HepG2 (cell line): ENCODE results near the gene OPRL1. TPM values are rescaled to one million over a fixed set of nuclear protein-coding genes. Genes with fewer than 3 reads are reported as not detected.

Experiments
- CBFB ChIP-seq: sonication (generic); formaldehyde crosslinking; IDR thresholded peaks from 2 replicates; pipeline ENCODE4 v1.4.0; 2020; ENCODE audit warnings: missing genetic modification reagents
- CHCHD3 ChIP-seq: sonication (generic); formaldehyde crosslinking; IDR thresholded peaks from 2 replicates; pipeline ENCODE4 v1.8.0; 2022; ENCODE audit warnings: mild to moderate bottlenecking, missing genetic modification reagents, moderate library complexity
- MED1 ChIP-seq: sonication (generic); formaldehyde crosslinking; IDR thresholded peaks from 2 replicates; pipeline ENCODE4 v1.4.0; 2020; ENCODE audit warnings: missing genetic modification reagents
- MED8 ChIP-seq: sonication (generic); formaldehyde crosslinking; IDR thresholded peaks from 2 replicates; pipeline ENCODE4 v1.8.1; 2023; ENCODE audit warnings: mild to moderate bottlenecking, missing genetic modification reagents; ENCODE audit not compliant: insufficient replicate concordance
- MTA3 ChIP-seq: sonication (generic); formaldehyde crosslinking; IDR thresholded peaks from 2 replicates; pipeline ENCODE4 v1.4.0; 2020; ENCODE audit warnings: missing genetic modification reagents
- RFXAP ChIP-seq: sonication (generic); formaldehyde crosslinking; IDR thresholded peaks from 2 replicates; pipeline ENCODE4 v1.4.0; 2020; ENCODE audit warnings: missing genetic modification reagents, borderline replicate concordance
- SALL2 ChIP-seq: sonication (generic); formaldehyde crosslinking; IDR thresholded peaks from 2 replicates; pipeline ENCODE4 v1.8.1; 2023; ENCODE audit warnings: mild to moderate bottlenecking, missing genetic modification reagents, inconsistent platforms
- SP140L ChIP-seq: sonication (generic); formaldehyde crosslinking; IDR thresholded peaks from 2 replicates; pipeline ENCODE4 v1.4.0; 2020; ENCODE audit warnings: missing genetic modification reagents, borderline replicate concordance
- ZNF460 ChIP-seq: sonication (generic); formaldehyde crosslinking; IDR thresholded peaks from 2 replicates; pipeline ENCODE4 v1.5.1; 2020; ENCODE audit warnings: missing genetic modification reagents, mild to moderate bottlenecking, borderline replicate concordance
- ZNF644 ChIP-seq: IDR thresholded peaks from 2 replicates; pipeline ENCODE4 v1.6.1; 2016; ENCODE audit warnings: low read depth
- ZNF792 ChIP-seq: IDR thresholded peaks from 2 replicates; pipeline ENCODE4 v1.6.1; 2016
- polyA plus RNA-seq, 8 experiments: library from polyadenylated mRNA; depleted of rRNA in 3 of 8; stranded (reverse) in 7 of 8; unstranded in 1 of 8; fragments of >200 nt; fragmentation: Illumina TruSeq in 4 of 8; extraction: Trizol in 4 of 8; gene quantifications; 2 replicates each; pipeline versions ENCODE4 v1.2.1 to v1.2.3, GENCODE V29; 2011 to 2016; ENCODE audit warnings: low read depth in 4 of 8, missing spikeins in 1 of 8, mixed read lengths in 1 of 8; ENCODE audit not compliant: insufficient read depth in 1 of 8
- total RNA-seq, 5 experiments: library from RNA; depleted of rRNA; stranded (reverse); fragments of >200 nt; fragmentation: Illumina TruSeq; extraction: Trizol; gene quantifications; 2 replicates each; pipeline ENCODE4 v1.2.3, GENCODE V29; 2016; ENCODE audit warnings: low read depth in 1 of 5
- TF ChIP-seq, protein P1 (sequence below): sonication (generic); formaldehyde crosslinking; IDR thresholded peaks from 2 replicates; pipeline ENCODE4 v1.4.0; 2020; ENCODE audit warnings: mild to moderate bottlenecking, missing genetic modification reagents, borderline replicate concordance
- TF ChIP-seq, protein P2 (sequence below): IDR thresholded peaks from 2 replicates; pipeline ENCODE4 v1.4.0; 2020; ENCODE audit warnings: mild to moderate bottlenecking, missing genetic modification reagents
- TF ChIP-seq, protein P3 (sequence below): IDR thresholded peaks from 2 replicates; pipeline ENCODE4 v1.6.1; 2018; ENCODE audit warnings: missing genetic modification reagents

Gene OPRL1
- total and polyA plus RNA-seq, 2 of the 13 experiments (the other 11 are each of a cell fraction or from before 2014, with no cell fraction given), result 0.35 to 0.71 TPM

DNA sequence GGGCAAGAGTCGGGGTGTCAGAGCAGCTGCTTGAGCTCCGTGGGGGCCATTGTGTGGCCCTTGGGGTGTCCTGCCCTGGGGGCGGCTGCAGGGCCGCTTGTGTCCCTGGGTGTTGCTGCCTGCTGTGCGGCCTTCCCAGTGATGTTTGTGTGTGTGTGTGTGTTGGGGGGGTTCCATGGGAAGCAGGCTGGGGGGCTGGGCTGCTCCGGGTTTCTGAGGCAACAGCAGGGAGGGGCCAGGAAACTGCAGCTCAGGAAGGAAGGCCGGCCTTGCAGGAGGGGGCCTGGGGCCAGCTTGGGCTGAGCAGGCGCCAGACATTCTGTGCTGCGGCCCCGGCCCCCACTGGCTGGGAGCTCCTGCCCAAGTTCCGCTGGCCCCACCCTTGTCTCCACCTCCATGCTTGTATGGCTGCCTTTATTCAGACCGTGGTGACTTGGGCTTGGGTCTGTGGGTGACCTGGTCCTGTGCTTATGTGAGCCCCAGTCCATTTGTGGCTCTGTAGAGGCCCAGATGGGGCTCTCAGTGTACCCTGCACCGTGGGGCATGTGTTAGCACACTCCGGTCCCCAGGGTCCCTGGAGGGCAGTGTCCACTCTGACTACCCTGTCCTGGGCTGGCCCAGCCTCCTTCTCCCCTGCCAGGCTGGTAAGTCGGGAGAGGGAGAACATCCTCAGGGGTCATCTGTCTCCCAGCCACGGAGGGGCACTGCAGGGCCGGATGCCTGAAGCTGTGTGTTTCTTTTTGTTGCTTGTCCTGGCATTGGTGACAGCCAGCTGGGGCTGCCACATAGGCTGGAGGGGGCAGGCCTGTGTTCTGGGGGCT, 25.8 kb upstream of the OPRL1 start (continued):
- TF ChIP-seq, protein P1, sequence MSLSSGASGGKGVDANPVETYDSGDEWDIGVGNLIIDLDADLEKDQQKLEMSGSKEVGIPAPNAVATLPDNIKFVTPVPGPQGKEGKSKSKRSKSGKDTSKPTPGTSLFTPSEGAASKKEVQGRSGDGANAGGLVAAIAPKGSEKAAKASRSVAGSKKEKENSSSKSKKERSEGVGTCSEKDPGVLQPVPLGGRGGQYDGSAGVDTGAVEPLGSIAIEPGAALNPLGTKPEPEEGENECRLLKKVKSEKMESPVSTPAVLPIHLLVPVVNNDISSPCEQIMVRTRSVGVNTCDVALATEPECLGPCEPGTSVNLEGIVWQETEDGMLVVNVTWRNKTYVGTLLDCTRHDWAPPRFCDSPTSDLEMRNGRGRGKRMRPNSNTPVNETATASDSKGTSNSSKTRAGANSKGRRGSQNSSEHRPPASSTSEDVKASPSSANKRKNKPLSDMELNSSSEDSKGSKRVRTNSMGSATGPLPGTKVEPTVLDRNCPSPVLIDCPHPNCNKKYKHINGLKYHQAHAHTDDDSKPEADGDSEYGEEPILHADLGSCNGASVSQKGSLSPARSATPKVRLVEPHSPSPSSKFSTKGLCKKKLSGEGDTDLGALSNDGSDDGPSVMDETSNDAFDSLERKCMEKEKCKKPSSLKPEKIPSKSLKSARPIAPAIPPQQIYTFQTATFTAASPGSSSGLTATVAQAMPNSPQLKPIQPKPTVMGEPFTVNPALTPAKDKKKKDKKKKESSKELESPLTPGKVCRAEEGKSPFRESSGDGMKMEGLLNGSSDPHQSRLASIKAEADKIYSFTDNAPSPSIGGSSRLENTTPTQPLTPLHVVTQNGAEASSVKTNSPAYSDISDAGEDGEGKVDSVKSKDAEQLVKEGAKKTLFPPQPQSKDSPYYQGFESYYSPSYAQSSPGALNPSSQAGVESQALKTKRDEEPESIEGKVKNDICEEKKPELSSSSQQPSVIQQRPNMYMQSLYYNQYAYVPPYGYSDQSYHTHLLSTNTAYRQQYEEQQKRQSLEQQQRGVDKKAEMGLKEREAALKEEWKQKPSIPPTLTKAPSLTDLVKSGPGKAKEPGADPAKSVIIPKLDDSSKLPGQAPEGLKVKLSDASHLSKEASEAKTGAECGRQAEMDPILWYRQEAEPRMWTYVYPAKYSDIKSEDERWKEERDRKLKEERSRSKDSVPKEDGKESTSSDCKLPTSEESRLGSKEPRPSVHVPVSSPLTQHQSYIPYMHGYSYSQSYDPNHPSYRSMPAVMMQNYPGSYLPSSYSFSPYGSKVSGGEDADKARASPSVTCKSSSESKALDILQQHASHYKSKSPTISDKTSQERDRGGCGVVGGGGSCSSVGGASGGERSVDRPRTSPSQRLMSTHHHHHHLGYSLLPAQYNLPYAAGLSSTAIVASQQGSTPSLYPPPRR (CRISPR knock-in tag), result no peak; the same call in 1 of the 2 replicates
- TF ChIP-seq MED1 (CRISPR knock-in tag) (peak; percentile 81), ZNF792 (peak; percentile 76), ZNF644 (peak; percentile 10), CHCHD3 (CRISPR knock-in tag) (peak; percentile 59; the same call in 1 of the 2 replicates), SP140L (no peak), CBFB (CRISPR knock-in tag) (peak; percentile 46; the same call in 1 of the 2 replicates), RFXAP (CRISPR knock-in tag) (peak; percentile 62; the same call in 1 of the 2 replicates), SALL2 (CRISPR knock-in tag) (peak; percentile 66), MTA3 (CRISPR knock-in tag) (no peak), MED8 (CRISPR knock-in tag) (no peak), ZNF460 (no peak)
- TF ChIP-seq, protein P2, sequence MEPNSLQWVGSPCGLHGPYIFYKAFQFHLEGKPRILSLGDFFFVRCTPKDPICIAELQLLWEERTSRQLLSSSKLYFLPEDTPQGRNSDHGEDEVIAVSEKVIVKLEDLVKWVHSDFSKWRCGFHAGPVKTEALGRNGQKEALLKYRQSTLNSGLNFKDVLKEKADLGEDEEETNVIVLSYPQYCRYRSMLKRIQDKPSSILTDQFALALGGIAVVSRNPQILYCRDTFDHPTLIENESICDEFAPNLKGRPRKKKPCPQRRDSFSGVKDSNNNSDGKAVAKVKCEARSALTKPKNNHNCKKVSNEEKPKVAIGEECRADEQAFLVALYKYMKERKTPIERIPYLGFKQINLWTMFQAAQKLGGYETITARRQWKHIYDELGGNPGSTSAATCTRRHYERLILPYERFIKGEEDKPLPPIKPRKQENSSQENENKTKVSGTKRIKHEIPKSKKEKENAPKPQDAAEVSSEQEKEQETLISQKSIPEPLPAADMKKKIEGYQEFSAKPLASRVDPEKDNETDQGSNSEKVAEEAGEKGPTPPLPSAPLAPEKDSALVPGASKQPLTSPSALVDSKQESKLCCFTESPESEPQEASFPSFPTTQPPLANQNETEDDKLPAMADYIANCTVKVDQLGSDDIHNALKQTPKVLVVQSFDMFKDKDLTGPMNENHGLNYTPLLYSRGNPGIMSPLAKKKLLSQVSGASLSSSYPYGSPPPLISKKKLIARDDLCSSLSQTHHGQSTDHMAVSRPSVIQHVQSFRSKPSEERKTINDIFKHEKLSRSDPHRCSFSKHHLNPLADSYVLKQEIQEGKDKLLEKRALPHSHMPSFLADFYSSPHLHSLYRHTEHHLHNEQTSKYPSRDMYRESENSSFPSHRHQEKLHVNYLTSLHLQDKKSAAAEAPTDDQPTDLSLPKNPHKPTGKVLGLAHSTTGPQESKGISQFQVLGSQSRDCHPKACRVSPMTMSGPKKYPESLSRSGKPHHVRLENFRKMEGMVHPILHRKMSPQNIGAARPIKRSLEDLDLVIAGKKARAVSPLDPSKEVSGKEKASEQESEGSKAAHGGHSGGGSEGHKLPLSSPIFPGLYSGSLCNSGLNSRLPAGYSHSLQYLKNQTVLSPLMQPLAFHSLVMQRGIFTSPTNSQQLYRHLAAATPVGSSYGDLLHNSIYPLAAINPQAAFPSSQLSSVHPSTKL (CRISPR knock-in tag), result peak; percentile 73
- TF ChIP-seq, protein P3, sequence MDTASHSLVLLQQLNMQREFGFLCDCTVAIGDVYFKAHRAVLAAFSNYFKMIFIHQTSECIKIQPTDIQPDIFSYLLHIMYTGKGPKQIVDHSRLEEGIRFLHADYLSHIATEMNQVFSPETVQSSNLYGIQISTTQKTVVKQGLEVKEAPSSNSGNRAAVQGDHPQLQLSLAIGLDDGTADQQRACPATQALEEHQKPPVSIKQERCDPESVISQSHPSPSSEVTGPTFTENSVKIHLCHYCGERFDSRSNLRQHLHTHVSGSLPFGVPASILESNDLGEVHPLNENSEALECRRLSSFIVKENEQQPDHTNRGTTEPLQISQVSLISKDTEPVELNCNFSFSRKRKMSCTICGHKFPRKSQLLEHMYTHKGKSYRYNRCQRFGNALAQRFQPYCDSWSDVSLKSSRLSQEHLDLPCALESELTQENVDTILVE (CRISPR knock-in tag), result peak; percentile 73
